H1 (cell line): ENCODE results near the gene FTL.
A peak's percentile ranks its signal among the peaks of the same experiment; 100 is the strongest.

Source experiments
- CHD1 ChIP-seq: IDR thresholded peaks from 2 replicates; pipeline ENCODE4 v1.6.1; 2012; ENCODE audit warnings: low read depth, low read length, improper control_type of control experiment
- POLR2AphosphoS5 ChIP-seq: IDR thresholded peaks from 2 replicates; pipeline ENCODE4 v1.6.1; 2011; ENCODE audit warnings: low read depth, low read length
- RAD21 ChIP-seq, 2 experiments: IDR thresholded peaks in 1 of 2; conservative IDR thresholded peaks in 1 of 2; 2 replicates each; pipeline ENCODE4 v1.6.1; 2011; ENCODE audit warnings: low read depth in 2 of 2, low read length in 2 of 2, improper control_type of control experiment in 1 of 2, inconsistent platforms in 1 of 2, mild to moderate bottlenecking in 1 of 2, moderate library complexity in 1 of 2
- RFX5 ChIP-seq: IDR thresholded peaks from 2 replicates; pipeline ENCODE4 v1.6.1; 2011; ENCODE audit warnings: low read depth, low read length, improper control_type of control experiment, borderline replicate concordance
- SAP30 ChIP-seq: fragments of 300-600 bp; sonication (generic); IDR thresholded peaks from 2 replicates; pipeline ENCODE4 v1.7.1; 2012; ENCODE audit warnings: low read length, moderate library complexity, mild to moderate bottlenecking, inconsistent platforms; ENCODE audit not compliant: insufficient read depth, insufficient replicate concordance
- ZNF274 ChIP-seq: IDR thresholded peaks from 2 replicates; pipeline ENCODE4 v1.7.0; 2012; ENCODE audit warnings: low read length, borderline replicate concordance; ENCODE audit errors: extremely low read depth
- TF ChIP-seq, protein P1 (sequence below), 3 experiments: IDR thresholded peaks; 1 replicate in 2 of 3; 2 replicates in 1 of 3; pipeline versions ENCODE4 v1.5.1 to v1.6.1; 2011; ENCODE audit warnings: low read length in 3 of 3, mild to moderate bottlenecking in 3 of 3, inconsistent platforms in 2 of 3, low read depth in 1 of 3, moderate library complexity in 1 of 3; ENCODE audit not compliant: insufficient read depth in 1 of 3; ENCODE audit errors: control extremely low read depth in 1 of 3

DNA sequence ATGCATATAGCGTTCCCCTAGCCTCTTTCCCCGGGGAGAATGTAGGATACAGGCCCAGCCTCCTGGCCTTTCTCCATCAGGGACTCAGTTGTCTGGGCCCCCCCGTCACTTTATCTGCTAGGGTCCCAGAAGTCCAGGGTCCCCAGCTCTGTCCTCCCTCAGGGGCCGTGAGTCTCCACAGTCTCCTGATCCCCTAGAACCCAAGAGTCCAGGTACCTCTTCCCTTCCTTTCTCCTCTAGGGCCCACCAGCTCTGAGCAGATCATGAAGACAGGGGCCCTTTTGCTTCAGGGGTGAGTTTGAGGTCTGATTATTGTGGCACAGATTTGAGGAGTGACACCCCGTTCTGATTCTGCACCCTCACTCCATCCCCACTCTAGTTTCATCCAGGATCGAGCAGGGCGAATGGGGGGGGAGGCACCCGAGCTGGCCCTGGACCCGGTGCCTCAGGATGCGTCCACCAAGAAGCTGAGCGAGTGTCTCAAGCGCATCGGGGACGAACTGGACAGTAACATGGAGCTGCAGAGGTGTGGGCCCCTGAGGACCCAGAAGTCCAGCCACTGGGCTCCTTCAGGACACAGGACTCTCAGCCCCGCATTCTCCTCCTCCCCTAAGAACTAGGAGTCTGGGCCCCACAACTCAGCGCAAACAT lies 9.7 kb upstream of the FTL start:
- no peak for TF ChIP-seq CHD1
- TF ChIP-seq RAD21 (IDR thresholded peaks at IDR 0.05 in 1 of 2, conservative IDR thresholded peaks at IDR 0.05 in 1 of 2; ENCODE audit: low read depth in 2 of 2, low read length in 2 of 2) = no peak
- TF ChIP-seq, protein P1, sequence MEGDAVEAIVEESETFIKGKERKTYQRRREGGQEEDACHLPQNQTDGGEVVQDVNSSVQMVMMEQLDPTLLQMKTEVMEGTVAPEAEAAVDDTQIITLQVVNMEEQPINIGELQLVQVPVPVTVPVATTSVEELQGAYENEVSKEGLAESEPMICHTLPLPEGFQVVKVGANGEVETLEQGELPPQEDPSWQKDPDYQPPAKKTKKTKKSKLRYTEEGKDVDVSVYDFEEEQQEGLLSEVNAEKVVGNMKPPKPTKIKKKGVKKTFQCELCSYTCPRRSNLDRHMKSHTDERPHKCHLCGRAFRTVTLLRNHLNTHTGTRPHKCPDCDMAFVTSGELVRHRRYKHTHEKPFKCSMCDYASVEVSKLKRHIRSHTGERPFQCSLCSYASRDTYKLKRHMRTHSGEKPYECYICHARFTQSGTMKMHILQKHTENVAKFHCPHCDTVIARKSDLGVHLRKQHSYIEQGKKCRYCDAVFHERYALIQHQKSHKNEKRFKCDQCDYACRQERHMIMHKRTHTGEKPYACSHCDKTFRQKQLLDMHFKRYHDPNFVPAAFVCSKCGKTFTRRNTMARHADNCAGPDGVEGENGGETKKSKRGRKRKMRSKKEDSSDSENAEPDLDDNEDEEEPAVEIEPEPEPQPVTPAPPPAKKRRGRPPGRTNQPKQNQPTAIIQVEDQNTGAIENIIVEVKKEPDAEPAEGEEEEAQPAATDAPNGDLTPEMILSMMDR (IDR thresholded peaks at IDR 0.05; ENCODE audit: control extremely low read depth in 1 of 3, insufficient read depth in 1 of 3, low read depth in 1 of 3, low read length in 3 of 3) = 0 out of 4 replicates have a peak, but pooled peaks of 1 of the 3 experiments have one; percentile 9
- TF ChIP-seq SAP30 = no peak
- no peak for TF ChIP-seq POLR2AphosphoS5
- TF ChIP-seq ZNF274 = no peak
- TF ChIP-seq RFX5 = no peak
